DMS53 treated with DMSO at 0.1 percent for 48 hours (cell line): Measurements from ENCODE around the gene OTOP2.
"Not testable (repeated sequence)": the region's sequence is repeated elsewhere in the genome, so short reads cannot be mapped to it uniquely, and the experiment has no call there.

Source experiments
- DNase-seq: peaks from one replicate; lab custom pipeline; 2025; ENCODE audit not compliant: unreplicated experiment; lab: John Stamatoyannopoulos, UW

OTOP2 gene

DNA sequence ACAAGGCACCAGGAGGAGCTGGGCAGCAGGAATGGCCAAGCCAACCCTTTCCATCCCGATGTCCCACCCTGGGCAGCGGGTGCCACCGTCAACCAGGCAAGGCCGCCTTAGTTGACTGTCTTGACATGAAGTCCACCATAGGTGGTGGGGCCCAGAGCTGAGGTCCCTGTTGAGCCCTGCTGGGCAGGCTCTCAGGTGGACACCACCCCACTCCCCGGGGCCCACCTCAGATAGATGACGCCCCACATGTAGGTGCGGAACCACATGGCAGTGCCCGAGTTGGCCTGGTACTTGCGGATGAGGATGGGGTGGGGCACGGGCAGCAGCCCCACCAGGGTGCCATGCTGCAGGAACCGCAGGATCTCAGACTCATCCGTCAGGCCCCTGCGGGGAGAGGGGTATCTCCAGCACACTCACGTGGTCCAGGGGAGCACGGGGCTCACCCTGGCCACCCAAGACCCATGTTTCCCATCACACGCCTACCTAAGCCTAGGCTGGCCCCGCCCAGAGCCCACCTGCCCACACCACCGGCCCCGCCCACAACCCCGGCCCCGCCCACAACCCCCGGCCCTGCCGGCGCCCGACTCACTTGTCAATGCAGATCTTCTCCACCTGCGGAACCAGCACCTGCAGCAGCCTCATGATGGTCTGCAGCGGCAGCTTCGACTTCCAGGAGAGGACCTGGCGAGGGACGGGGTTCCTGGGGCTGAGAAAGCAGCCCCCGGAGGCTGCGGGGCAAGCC lies 27.8 kb downstream of the OTOP2 start:
- DNase-seq, result no peak

DNA sequence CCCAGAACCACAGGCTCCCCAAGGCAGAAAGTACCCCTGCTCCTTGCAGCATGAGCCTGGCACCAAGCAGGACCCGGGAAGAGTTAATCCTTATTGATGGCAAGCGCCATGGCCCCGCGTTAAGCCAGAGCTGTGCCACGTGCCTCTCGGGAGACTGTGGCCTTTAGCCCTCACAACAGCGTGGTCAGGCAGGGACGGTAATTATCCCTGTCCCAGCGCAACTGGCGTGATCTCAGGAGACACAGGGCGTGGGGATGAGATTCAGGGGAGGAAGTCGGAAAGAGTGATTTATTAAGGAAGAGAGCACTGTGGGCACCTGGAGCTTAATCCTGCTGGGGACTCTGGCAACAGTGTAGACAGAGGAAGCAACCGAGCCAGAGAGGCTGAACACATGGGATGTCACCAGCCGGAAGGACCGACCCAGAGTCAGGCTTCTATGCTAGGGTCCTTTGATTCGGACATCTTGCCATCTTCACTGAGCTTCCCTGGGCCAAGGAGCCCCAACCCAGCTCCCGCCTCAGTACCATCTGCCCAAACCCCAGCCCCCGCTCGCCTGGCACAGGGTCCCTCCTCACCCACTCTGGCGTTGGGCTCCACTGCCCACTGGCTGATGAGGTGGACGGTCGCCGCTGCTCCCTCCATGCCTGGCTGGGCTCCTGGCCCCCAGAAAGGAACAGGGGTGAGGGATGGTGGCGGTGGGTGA lies 28.5 kb downstream of the OTOP2 start:
- no peak for DNase-seq

DNA sequence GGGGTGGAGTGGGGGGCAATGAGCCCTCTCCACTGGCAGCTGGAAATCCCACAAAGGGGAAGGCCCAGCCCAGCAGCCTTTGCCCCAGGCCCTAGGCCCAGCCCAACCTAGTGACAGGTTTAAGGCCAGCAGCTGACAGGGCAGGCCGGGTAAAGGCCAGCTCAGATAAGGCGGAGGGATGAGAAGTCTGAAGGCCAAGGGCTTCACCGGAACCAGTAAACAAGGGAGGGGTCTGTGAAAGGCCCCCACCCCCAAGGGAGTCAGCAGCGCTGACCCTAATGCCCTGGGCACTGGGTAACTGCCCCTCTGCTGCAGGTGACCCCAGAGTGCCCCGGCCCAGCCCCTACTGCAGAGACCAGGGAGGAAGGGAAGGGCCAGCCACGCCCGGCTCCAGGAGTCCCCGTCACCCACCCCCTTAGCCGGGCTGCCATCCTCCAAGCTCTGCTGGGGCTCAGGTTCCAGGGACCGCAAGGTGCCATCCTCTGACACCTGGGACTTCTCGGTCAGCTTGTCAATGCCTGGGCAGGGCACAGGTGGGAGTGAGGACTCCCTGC lies 29.1 kb downstream of the OTOP2 start:
- DNase-seq, result no peak

DNA sequence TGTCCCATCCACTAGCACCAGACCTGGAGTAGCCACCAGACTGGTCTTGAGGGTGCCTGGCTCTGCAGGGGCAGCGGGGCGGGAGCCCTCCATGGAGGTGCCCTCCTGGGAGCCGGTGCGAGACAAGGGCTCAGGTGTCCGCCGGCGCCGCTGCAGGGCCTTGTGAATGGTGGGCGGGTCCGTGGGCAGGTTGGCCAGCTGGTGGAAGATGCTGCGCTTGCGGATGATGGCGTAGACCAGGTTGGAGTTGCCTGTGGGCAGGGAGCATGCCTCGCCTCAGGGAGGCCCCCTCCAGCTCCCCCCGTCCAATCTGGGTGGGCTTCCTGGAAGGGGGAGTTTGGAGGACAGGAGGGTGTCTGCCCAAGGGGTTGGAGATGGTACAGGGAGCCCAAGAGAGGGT lies 30.0 kb downstream of the OTOP2 start:
- no peak for DNase-seq

DNA sequence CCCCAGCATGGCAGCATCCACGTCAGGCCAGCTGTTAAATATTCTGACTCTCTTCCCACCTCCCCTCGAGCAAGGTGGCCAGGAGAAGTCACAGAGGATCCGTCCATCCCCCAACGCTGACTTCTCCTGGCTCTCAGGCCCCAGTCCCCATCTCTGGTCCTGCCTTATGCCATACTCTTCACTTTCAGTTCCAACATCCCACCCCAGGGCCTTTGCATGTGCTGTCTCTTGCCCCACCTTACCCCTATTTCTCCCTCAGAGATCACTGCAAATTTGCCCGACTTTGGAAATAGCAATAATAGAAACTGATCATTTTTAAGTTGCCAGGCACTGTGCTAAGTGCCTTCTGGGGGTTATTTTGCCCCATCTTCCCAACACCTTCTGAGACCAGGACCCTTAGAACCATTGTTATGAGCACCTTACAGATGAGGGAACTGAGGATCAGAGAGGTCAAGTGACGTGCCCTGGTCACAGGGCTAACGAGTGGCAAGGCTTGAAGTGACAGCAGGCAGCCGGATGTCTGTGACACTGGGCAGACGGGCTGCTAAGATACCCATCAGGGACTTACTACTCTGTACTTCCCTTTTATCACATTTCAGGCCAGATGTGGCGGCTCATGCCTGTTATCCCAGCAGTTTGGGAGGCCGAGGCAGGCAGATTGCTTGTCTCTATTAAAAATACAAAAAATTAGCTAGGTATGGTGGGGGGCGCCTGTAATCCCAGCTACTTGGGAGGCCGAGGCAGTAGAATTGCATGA lies 30.8 kb downstream of the OTOP2 start:
- DNase-seq, result no peak

DNA sequence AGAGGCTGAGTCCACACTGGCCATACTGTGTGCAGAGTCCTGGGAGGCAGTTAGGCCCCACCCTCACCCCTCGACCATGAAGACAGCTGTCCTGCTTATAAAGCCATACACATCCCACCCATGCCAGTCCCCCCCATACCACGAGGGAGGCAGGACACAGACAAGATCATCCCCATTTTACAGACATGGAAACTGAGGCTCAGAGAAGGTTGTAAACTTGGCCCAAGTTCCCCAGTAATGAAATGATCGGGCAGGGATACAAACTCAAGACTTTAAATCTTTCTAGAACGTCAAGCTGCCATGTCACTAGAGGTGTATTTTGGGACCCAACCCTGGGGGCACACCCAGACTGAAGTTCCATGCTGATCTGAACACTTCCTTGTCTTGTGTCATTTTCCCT lies 32.0 kb downstream of the OTOP2 start:
- DNase-seq, result no peak

DNA sequence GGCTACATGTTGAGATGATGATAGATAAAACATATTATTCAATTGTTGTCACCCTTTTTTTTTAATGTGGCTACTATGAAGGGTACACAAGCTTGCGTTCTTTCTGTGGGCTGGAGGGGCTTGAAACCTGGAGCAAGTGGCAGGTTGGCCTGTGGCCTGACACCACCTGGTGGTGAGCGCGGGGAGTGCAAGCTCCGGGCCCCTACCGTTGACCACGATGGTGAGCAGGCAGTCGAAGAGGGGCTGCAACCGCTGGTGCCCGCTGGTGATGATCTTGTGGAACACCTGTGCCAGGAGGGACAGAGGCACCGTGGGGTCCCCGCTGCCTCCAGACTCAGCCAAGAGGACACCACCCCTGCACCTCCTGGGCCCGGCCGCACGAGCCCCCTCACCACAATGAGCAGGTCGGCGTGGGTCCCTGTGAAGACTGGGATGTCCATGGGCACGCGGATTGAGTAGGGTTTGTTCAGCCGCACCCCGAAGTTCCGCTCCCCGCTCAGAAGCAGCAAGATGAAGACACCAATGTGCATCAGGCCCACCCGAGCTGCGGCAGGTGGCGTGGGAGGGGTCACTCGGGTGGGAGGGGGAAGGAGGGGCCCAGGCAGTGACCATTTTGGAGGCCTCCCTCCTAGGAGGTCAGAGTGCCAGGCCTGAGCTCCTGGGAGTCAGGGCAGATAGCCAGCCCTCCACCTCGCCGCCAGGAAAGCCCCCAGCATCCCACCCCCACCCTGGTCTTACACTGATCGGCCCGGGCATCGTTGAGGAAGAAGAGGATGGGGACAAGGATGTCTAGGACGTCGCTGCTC lies 34.1 kb downstream of the OTOP2 start:
- peak; percentile 40 for DNase-seq

DNA sequence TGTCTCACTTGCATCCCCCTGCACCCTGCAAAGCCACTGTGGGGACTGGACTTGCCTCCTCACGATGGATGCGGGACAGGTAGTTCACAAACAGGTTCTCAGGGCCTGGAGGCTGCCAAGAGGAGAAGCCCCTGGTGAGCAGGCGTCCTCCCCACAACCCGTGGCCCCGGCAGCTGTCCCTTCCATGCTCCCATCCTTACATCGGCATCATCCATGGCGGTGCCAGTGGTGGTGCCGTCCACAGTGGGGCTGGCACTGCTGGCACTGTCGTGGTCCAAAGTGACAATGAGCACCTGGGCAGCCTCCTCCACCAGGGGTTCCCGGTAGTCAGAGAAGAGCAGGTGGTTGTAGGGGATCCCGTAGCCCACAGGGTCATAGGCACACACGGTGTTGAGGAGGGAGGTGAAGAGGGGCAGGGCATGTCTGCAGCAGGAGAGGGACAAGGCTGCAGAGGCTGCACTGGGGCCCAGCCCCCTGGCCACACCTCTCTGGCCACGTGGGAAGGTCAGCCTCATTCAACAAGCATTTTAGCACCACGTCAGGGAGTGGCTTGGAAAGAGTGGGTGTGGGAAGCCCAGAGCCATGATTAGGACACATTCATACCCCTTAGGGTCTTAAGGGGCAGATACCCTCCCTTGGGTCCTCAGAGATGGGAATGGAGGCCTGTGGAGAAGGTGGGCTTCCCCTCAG lies 35.9 kb downstream of the OTOP2 start:
- no peak for DNase-seq

DNA sequence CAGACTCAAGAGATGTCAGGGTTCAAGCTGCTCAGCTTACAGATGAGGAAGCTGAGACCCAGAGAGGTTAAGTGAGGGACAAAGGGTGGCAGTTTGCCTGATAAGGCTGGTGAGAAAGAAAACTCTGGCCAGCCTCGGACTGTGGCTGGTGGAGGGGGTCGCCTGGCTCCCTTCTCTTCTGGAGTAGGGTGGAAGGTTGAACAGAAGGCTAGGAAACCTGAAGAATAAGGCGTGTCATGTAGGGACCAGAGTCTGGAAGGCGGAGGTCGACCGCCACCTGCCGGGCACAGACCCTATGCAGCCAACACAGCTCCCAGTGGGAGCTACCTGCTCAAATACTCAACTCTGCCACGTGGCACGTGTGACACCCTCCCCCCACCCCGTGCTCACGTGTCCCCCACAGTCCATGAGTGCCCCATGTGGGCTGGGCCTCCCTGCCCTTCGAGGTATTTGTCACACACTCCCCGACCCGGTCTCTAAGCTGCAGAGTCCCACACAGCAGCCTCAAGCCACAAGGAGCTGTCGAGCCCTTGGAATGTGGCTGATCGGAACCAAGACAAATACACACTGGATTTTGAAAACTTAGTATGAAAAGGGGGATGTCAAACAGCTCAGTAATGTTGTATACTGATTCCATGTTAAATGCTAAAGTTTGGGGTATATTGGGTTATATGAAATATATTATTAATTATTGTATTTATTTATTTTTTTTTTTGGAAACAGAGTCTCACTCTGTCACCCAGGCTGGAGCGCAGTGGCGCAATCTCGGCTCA lies 36.7 kb downstream of the OTOP2 start:
- DNase-seq, result no peak

DNA sequence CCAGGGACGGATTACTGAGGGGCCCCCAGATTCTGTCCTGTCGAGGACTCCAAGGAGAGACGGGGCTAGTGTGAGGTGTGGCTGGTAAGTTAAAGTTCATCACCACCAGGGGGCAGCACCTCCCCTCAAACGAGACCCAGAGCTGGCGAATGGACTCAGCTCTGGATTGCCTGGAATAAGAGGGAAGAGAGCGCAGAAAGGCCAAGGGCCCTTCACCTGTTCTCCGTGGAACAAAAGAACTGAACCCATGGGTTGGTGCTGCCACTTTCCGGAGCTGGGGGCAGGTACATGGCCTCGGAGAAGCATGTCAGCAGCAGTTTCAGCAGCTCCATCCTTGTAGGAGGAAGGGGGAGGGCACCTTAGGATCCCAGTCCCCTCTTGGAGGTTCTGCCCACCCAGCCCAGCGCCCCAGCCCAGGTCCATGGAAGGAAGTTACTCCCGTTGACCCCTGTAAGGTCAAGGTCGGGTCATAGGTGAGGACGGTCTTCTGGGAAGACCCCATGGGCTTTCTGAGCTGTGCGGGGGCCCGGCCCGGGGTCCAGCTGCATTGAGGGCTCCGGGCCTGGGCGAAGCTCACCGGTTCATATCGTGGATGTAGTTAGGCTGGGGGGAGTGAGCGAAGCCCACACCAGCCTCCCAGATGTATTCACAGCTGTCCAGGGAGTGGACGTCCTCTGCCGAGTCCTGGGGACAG lies 37.7 kb downstream of the OTOP2 start:
- DNase-seq, result peak; percentile 80

DNA sequence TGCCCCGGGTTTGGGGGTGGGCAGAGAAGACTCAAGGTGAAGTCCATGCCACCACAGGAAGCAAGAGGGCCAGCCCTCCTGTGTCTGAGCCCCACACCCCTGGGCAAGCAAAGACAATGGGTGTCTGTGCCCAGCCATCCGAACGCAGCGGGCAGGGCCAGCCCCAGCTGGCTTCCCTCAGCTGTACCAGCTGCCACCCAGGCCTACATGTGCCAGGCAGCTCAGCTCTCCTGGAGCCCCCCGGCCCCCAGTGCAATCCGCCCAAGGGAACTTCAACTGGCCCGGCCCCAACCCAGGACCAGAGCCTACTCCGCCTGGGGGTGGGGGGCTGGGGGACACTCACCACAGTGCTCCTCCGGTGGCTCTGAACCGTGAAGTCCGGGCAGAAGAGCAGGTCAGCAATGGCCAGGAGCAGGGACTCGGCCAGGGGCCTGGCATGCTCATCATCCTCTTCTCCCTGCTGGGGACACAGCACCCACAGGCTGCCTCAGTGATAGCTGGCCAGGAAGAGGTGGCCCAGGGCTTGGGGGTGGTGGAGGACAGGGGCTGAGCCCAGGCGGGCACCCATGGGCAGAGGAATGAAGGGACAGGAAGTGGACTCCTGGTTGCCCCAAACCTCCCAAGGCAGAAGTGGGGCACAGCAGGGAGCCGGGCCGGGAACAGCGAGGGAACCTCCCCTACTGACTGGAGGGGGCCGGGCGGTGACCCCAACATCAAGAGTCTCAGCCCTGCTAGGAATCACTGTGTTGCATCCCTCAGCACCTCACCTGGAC lies 38.7 kb downstream of the OTOP2 start:
- DNase-seq, result no peak

DNA sequence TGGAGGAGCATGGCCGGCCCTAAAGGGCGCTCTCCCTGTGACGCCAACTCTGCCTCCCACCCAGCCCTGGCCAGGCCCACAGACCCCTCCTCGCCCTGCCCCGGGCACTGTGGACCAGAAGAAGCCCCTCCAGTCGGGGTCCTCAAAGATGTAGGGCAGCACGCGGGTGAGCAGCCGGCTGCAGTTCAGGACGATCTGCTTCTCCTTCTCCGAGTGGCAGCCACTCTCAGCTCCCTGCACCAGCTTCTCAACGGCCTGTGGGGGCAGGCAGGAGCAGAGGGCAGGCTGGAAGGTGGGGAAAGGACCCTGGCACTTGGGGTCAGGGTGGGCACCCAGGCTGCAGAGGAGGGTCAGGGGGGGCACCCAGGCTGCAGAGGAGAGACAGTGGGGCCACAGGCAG lies 39.6 kb downstream of the OTOP2 start:
- no peak for DNase-seq

DNA sequence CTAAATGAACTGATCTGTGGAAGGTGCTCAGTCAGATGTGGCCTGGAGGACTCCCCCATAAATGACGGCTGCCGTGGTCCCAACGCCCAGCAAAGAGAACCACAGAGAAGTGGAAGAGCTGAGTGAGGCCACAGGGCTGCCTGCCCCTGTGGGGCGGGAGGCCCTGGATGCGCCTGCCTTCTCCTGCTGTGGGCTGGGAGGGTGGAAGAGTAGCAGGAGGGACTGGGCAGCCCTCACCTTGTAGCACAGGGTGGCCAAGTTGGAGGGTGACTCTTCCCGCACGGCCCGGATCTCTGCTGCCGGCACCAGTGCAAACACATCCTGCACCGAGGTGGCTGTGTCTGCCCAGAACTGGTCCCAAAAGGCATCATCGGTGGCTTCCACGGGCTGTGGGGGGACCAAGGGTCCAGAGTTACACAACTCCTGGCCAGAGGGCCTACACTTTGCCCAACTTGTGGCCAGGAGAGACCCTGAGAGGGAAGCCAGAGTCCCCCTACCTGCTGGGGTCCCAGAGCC lies 40.2 kb downstream of the OTOP2 start:
- no peak for DNase-seq

DNA sequence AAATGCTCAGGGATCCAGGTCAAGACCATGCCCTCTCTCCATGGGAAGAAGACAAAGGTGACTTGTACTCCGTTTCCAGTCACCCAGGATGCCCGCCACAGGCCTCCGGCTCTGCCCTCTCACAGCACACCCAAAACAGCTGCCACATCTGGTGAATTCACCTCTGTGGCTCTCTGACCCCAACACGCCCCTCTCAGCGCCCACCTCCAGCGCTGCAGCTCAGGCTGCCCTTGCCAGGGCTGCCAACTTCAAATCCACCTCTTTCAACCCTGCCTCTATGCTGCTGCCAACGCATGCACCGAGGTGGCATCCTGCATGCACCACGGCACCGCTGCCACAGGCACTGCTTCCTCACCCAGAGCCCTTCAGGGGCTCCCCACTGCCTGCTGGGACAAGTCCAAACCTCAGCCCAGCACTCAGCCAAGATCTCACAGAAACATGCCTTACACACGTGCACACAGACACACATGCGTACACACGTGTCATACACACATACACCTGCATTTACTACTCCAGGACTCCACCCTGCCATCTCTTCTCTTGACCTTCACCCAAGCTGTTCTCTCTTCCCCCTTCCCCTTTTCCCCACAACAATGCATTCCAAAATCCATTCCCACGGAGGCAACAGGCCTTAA lies 41.0 kb downstream of the OTOP2 start:
- DNase-seq, result no peak

DNA sequence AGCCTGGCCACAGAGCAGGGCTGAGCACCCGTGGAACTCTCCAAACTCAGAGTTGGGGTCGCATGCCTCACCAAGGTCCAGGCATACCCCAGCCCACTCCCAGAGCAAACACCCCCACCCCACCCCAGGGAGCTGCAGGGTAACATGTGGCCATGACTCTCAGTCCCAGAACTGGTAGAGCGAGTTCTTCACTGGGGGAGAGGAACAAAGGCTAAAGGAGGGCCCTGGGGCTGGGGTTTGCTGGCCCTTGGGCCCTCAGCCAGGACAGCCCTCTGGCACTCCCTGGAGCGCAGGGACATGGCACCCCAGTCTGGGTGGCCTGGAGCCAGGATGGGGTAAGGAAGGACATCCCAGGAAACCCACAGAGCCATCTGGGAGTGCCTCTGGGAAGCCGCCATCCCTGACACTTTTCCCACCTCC lies 44.3 kb downstream of the OTOP2 start:
- DNase-seq, result no peak

DNA sequence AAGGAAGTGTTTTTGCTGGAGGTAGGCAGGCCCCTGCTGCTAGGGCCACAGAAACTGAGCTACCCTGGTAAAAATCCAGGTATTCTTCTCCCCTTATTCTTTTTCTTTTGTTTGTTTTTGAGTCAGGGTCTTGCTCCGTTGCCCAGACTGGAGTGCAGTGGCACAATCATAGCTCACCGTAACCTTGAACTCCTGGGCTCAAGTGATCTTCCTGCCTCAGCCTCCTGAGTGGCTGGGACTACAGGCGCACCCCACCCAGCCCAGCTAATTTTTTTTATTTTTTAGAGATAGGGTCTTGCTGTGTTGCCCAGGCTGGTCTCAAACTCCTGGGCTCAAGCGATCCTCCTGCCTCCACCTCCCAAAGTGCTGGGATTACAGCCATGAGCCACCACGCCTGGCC lies 45.4 kb downstream of the OTOP2 start:
- DNase-seq, result not testable (repeated sequence)

DNA sequence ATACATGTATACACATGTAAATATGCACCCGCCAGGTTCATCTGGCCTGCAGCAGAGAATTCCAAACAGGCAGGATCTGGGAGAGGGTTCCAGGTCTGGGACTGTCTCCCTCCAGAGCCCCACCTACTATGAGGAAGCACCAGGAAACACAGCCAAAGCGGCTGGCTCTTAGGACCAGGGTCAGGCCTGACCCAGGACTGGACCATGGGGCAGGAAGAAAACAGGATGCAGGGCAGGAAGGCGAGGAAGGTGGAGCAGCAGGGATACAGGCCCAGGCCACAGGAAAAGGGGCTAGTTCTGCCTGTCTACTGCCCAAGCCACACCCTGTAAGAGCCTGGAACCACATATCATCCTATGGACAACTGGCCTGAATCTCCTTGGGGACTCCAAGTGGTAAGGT lies 46.3 kb downstream of the OTOP2 start:
- no peak for DNase-seq
